T-helper 1 cell treated with Interleukin-12 subunit alpha and Interleukin-12 subunit beta and Interleukin-4 antibody, amounts not matched to agents 30 ng/mL and 1 ng/mL, for 36 hours (primary cell): Measurements from ENCODE around the gene TPK1. TPM values are rescaled to one million over a fixed set of nuclear protein-coding genes. Genes with fewer than 3 reads are reported as not detected.

ENCODE experiments used
- intact Hi-C: fragments of 100-400 bp; cut with micrococcal nuclease; formaldehyde crosslinking; loops from one replicate; pipeline ENCODE4 v1.15.1; 2024
- total RNA-seq: library from RNA; stranded (reverse); gene quantifications from 2 replicates; pipeline ENCODE4 v1.2.3, GENCODE V29; 2022

Gene TPK1
- total RNA-seq, 1 donor from 2014 or later = 12.1 TPM

- intact Hi-C loops = no loop called here
Measured at GRCh38 chr7:144546782-144547181, 289.1 kb downstream of the TPK1 start.

GRCh38 chr7:144545330-144545729, 290.5 kb downstream of the TPK1 start:
- intact Hi-C loops = no loop called here

GRCh38 chr7:144534655-144535395, 301.0 kb downstream of the TPK1 start:
- intact Hi-C loops = no loop called here

GRCh38 chr7:144534196-144534595, 301.7 kb downstream of the TPK1 start:
- intact Hi-C loops = no loop called here

GRCh38 chr7:144531181-144531580, 304.7 kb downstream of the TPK1 start:
- intact Hi-C loops = no loop called here

GRCh38 chr7:144529269-144529926, 306.5 kb downstream of the TPK1 start:
- intact Hi-C loops = no loop called here

GRCh38 chr7:144528536-144529045, 307.3 kb downstream of the TPK1 start:
- intact Hi-C loops = no loop called here

- intact Hi-C loops = no loop called here
Measured at GRCh38 chr7:144527051-144527471, 308.8 kb downstream of the TPK1 start.

- intact Hi-C loops = no loop called here
Measured at GRCh38 chr7:144525956-144526355, 309.9 kb downstream of the TPK1 start.

GRCh38 chr7:144524271-144524670, 311.6 kb downstream of the TPK1 start:
- intact Hi-C loops = no loop called here

- intact Hi-C loops = no loop called here
Measured at GRCh38 chr7:144523621-144524020, 312.2 kb downstream of the TPK1 start.

GRCh38 chr7:144519925-144520324, 315.9 kb downstream of the TPK1 start:
- intact Hi-C loops = no loop called here

- intact Hi-C loops = no loop called here
Measured at GRCh38 chr7:144518360-144518759, 317.5 kb downstream of the TPK1 start.

- intact Hi-C loops = no loop called here
Measured at GRCh38 chr7:144517749-144518148, 318.1 kb downstream of the TPK1 start.

- intact Hi-C loops = no loop called here
Measured at GRCh38 chr7:144516729-144517525, 318.9 kb downstream of the TPK1 start.

GRCh38 chr7:144513334-144513733, 322.5 kb downstream of the TPK1 start:
- intact Hi-C loops = no loop called here

- intact Hi-C loops = no loop called here
Measured at GRCh38 chr7:144510621-144511020, 325.2 kb downstream of the TPK1 start.

GRCh38 chr7:144508702-144509101, 327.2 kb downstream of the TPK1 start:
- intact Hi-C loops = no loop called here

GRCh38 chr7:144503215-144503614, 332.6 kb downstream of the TPK1 start:
- intact Hi-C loops = no loop called here

- intact Hi-C loops = no loop called here
Measured at GRCh38 chr7:144500225-144500624, 335.6 kb downstream of the TPK1 start.

- intact Hi-C loops = no loop called here
Measured at GRCh38 chr7:144497282-144497681, 338.6 kb downstream of the TPK1 start.

- intact Hi-C loops = no loop called here
Measured at GRCh38 chr7:144494355-144494754, 341.5 kb downstream of the TPK1 start.
